ENCODE results near the gene MCM5.
A peak's percentile ranks its signal among the peaks of the same experiment; 100 is the strongest.

MCM5 gene

GRCh38 chr22:35379146-35379993 is 20.6 kb upstream of the MCM5 start:
- no peak overlapping the region for H3K4me3 ChIP-seq (ENCODE audit: low read depth, low read length)
- no peak for TF ChIP-seq CTCF (IDR thresholded peaks at IDR 0.05; ENCODE audit: borderline replicate concordance, insufficient read depth, low read depth, low read length)

GRCh38 chr22:35380013-35380412 is 19.9 kb upstream of the MCM5 start:
- H3K4me3 ChIP-seq (ENCODE audit: low read depth, low read length): no peak overlapping the region
- TF ChIP-seq CTCF (IDR thresholded peaks at IDR 0.05; ENCODE audit: borderline replicate concordance, insufficient read depth, low read depth, low read length): no peak

- TF ChIP-seq CTCF (IDR thresholded peaks at IDR 0.05; ENCODE audit: borderline replicate concordance, insufficient read depth, low read depth, low read length): 0 out of 2 replicates have a peak, but pooled peaks have one; percentile 5
These were observed 19.2 kb upstream of the MCM5 start, which contains the start of gene HMOX1 for GRCh38 chr22:35380537-35381423. Gene HMOX1 (plus strand): TSS chr22:35381096. CDS start chr22:35381174, 78 bp downstream.

GRCh38 chr22:35381424-35382009 is 18.4 kb upstream of the MCM5 start:
- TF ChIP-seq CTCF (IDR thresholded peaks at IDR 0.05; ENCODE audit: borderline replicate concordance, insufficient read depth, low read depth, low read length): no peak
- H3K4me3 ChIP-seq (ENCODE audit: low read depth, low read length): peak overlapping the region; percentile 69

More at GRCh38 chr22:35380537-35381423, 19.2 kb upstream of the MCM5 start, which contains the start of gene HMOX1:
- H3K4me3 ChIP-seq (ENCODE audit: low read depth, low read length): peak within 1 kb of the TSS; percentile 69

GRCh38 chr22:35383679-35384071 is 16.3 kb upstream of the MCM5 start:
- no peak for TF ChIP-seq CTCF (IDR thresholded peaks at IDR 0.05; ENCODE audit: borderline replicate concordance, insufficient read depth, low read depth, low read length)
- H3K4me3 ChIP-seq (ENCODE audit: low read depth, low read length): no peak overlapping the region

GRCh38 chr22:35384527-35384926 is 15.4 kb upstream of the MCM5 start:
- no peak for TF ChIP-seq CTCF (IDR thresholded peaks at IDR 0.05; ENCODE audit: borderline replicate concordance, insufficient read depth, low read depth, low read length)

More at GRCh38 chr22:35384527-35384926, 15.4 kb upstream of the MCM5 start:
- no peak overlapping the region for H3K4me3 ChIP-seq (ENCODE audit: low read depth, low read length)

Measured in GM12875 (cell line).